PFSK-1 (cell line): ENCODE data around the gene SNX32.

ENCODE experiments used
- FOXP2 ChIP-seq: optimal IDR thresholded peaks from 2 replicates; pipeline ENCODE3; 2011; ENCODE audit warnings: borderline replicate concordance, control low read depth, inconsistent platforms; ENCODE audit not compliant: insufficient read depth; ENCODE audit errors: extremely low read length, extremely low read depth
- POLR2AphosphoS5 ChIP-seq: IDR thresholded peaks from 2 replicates; pipeline ENCODE4 v1.6.1; 2012; ENCODE audit warnings: low read depth, mild to moderate bottlenecking, control low read depth, low read length, moderate library complexity
- REST ChIP-seq, 2 experiments: IDR thresholded peaks; 2 replicates each; pipeline versions ENCODE4 v1.6.1 to v1.8.0; 2011 to 2012; ENCODE audit warnings: low read depth in 2 of 2, low read length in 2 of 2, control low read depth in 1 of 2, inconsistent platforms in 1 of 2, mild to moderate bottlenecking in 1 of 2, moderate library complexity in 1 of 2; ENCODE audit not compliant: insufficient read depth in 1 of 2
- SIN3A ChIP-seq: IDR thresholded peaks from 2 replicates; pipeline ENCODE4 v1.6.1; 2012; ENCODE audit warnings: mild to moderate bottlenecking, low read length, moderate library complexity, borderline replicate concordance; ENCODE audit not compliant: insufficient read depth
- TAF1 ChIP-seq: IDR thresholded peaks from 2 replicates; pipeline ENCODE4 v1.6.1; 2012; ENCODE audit warnings: low read length, control low read depth, borderline replicate concordance; ENCODE audit not compliant: insufficient read depth

The SNX32 gene

GRCh38 chr11:65899356-65900124 is 65.8 kb downstream of the SNX32 start:
- TF ChIP-seq FOXP2 (no peak), SIN3A (peak; percentile 71; the same call in 1 of the 2 replicates), REST (IDR thresholded peaks at IDR 0.05; ENCODE audit: insufficient read depth in 1 of 2, low read depth in 2 of 2, low read length in 2 of 2) (no peak; a peak in 1 of 4 replicates), POLR2AphosphoS5 (0 out of 2 replicates have a peak, but pooled peaks have one; percentile 34), TAF1 (peak; percentile 79; the same call in 1 of the 2 replicates)

- TF ChIP-seq FOXP2 (no peak), REST (IDR thresholded peaks at IDR 0.05; ENCODE audit: insufficient read depth in 1 of 2, low read depth in 2 of 2, low read length in 2 of 2) (peak in 1 of 2 experiments; percentile 58; a peak in 1 of 4 replicates), SIN3A (peak; percentile 84), TAF1 (peak; percentile 92; the same call in 1 of the 2 replicates), POLR2AphosphoS5 (peak; percentile 91)
Observed at GRCh38 chr11:65900125-65900898, 66.5 kb downstream of the SNX32 start, which contains the start of gene FOSL1. TSS of gene FOSL1 (minus strand) at chr11:65900388. CDS start at chr11:65900339, 49 bp downstream.

GRCh38 chr11:65900899-65901180 is 67.1 kb downstream of the SNX32 start:
- TF ChIP-seq SIN3A (no peak), TAF1 (no peak), REST (IDR thresholded peaks at IDR 0.05; ENCODE audit: insufficient read depth in 1 of 2, low read depth in 2 of 2, low read length in 2 of 2) (no peak)

- TF ChIP-seq SIN3A = no peak
- TF ChIP-seq REST (IDR thresholded peaks at IDR 0.05; ENCODE audit: insufficient read depth in 1 of 2, low read depth in 2 of 2, low read length in 2 of 2) = no peak
- no peak for TF ChIP-seq POLR2AphosphoS5
- TF ChIP-seq TAF1 = no peak
- no peak for TF ChIP-seq FOXP2
Observed at GRCh38 chr11:65903068-65903481, 69.3 kb downstream of the SNX32 start.
